ENCODE results near the gene STMN3. TPM values are rescaled to one million over a fixed set of nuclear protein-coding genes. Genes with fewer than 3 reads are reported as not detected.

The STMN3 gene
- total RNA-seq, 6 donors from 2014 or later = 2.1 to 16.5 (median 9.1) TPM

DNA sequence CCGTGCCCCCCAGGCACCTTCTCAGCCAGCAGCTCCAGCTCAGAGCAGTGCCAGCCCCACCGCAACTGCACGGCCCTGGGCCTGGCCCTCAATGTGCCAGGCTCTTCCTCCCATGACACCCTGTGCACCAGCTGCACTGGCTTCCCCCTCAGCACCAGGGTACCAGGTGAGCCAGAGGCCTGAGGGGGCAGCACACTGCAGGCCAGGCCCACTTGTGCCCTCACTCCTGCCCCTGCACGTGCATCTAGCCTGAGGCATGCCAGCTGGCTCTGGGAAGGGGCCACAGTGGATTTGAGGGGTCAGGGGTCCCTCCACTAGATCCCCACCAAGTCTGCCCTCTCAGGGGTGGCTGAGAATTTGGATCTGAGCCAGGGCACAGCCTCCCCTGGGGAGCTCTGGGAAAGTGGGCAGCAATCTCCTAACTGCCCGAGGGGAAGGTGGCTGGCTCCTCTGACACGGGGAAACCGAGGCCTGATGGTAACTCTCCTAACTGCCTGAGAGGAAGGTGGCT, 44.2 kb upstream of the STMN3 start:
- 67 to 70% methylated on average over 3 to 5 of the region's 7 CpGs for WGBS, 2 donors
- peaks cover 35 to 48% (median 38%) of the 10 kb centered on the region in 4 donors for H3K4me1 ChIP-seq
- peaks cover 0 to 31% (median 10%) of the 10 kb centered on the region in 4 donors for H3K36me3 ChIP-seq
- peak overlapping the region in 3 of 4 donors; percentile 29 to 77 (median 56) for H3K27ac ChIP-seq
- TF ChIP-seq, protein P1, sequence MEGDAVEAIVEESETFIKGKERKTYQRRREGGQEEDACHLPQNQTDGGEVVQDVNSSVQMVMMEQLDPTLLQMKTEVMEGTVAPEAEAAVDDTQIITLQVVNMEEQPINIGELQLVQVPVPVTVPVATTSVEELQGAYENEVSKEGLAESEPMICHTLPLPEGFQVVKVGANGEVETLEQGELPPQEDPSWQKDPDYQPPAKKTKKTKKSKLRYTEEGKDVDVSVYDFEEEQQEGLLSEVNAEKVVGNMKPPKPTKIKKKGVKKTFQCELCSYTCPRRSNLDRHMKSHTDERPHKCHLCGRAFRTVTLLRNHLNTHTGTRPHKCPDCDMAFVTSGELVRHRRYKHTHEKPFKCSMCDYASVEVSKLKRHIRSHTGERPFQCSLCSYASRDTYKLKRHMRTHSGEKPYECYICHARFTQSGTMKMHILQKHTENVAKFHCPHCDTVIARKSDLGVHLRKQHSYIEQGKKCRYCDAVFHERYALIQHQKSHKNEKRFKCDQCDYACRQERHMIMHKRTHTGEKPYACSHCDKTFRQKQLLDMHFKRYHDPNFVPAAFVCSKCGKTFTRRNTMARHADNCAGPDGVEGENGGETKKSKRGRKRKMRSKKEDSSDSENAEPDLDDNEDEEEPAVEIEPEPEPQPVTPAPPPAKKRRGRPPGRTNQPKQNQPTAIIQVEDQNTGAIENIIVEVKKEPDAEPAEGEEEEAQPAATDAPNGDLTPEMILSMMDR (IDR thresholded peaks at IDR 0.05) = no peak
- no peak for TF ChIP-seq POLR2AphosphoS5 (IDR thresholded peaks at IDR 0.05)
- H3K4me3 ChIP-seq = peak overlapping the region; percentile 11 to 38 (median 22)
- no peak for ATAC-seq (ENCODE audit: low FRiP score in 2 of 2)
- DNase-seq = no peak
- no peaks in the 10 kb centered on the region for H3K27me3 ChIP-seq
- H3K9me3 ChIP-seq = no peaks in the 10 kb centered on the region

DNA sequence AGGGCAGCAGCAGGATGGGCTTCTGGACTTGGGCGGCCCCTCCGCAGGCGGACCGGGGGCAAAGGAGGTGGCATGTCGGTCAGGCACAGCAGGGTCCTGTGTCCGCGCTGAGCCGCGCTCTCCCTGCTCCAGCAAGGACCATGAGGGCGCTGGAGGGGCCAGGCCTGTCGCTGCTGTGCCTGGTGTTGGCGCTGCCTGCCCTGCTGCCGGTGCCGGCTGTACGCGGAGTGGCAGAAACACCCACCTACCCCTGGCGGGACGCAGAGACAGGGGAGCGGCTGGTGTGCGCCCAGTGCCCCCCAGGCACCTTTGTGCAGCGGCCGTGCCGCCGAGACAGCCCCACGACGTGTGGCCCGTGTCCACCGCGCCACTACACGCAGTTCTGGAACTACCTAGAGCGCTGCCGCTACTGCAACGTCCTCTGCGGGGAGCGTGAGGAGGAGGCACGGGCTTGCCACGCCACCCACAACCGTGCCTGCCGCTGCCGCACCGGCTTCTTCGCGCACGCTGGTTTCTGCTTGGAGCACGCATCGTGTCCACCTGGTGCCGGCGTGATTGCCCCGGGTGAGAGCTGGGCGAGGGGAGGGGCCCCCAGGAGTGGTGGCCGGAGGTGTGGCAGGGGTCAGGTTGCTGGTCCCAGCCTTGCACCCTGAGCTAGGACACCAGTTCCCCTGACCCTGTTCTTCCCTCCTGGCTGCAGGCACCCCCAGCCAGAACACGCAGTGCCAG, 43.6 kb upstream of the STMN3 start, which contains the start of gene TNFRSF6B:
Gene TNFRSF6B, plus strand, starts transcription at position 25 of the 729 bp plus-strand sequence. Its CDS starts 116 bp downstream, at position 141.
- no peaks in the 10 kb centered on the region for H3K27me3 ChIP-seq
- no peaks in the 10 kb centered on the region for H3K9me3 ChIP-seq
- ATAC-seq (ENCODE audit: low FRiP score in 2 of 2) (peak in 1 of 2 donors; percentile 0), DNase-seq (peak in 1 of 2 donors; percentile 86)
- WGBS, 2 donors = 14 to 16% methylated on average over 5 to 18 of the region's 52 CpGs
- peaks cover 0 to 31% (median 10%) of the 10 kb centered on the region in 4 donors for H3K36me3 ChIP-seq
- peak within 1 kb of the TSS; percentile 5 to 38 (median 22) for H3K4me3 ChIP-seq
- H3K27ac ChIP-seq = peak within 1 kb of the TSS; percentile 2 to 77 (median 42)
- TF ChIP-seq POLR2A (IDR thresholded peaks at IDR 0.05) (no peak), EP300 (IDR thresholded peaks at IDR 0.05) (no peak), POLR2AphosphoS5 (IDR thresholded peaks at IDR 0.05) (peak in 1 of 2 donors; percentile 32)
- TF ChIP-seq, protein P1 (IDR thresholded peaks at IDR 0.05) = peak in 2 of 6 experiments; percentile 3 to 8
- H3K4me1 ChIP-seq = peaks cover 35 to 53% (median 43%) of the 10 kb centered on the region in 4 donors

GRCh38 chr20:63696306-63696627, 43.0 kb upstream of the STMN3 start:
- peak in 1 of 2 donors; percentile 20 for ATAC-seq (ENCODE audit: low FRiP score in 2 of 2)
- Histone ChIP-seq H3K27me3 (no peaks in the 10 kb centered on the region), H3K4me3 (peak overlapping the region in 3 of 4 donors; percentile 11 to 38 (median 33)), H3K9me3 (no peaks in the 10 kb centered on the region), H3K27ac (peak overlapping the region in 3 of 4 donors; percentile 29 to 77 (median 56)), H3K36me3 (peaks cover 0 to 35% (median 10%) of the 10 kb centered on the region in 4 donors), H3K4me1 (peaks cover 36 to 57% (median 45%) of the 10 kb centered on the region in 4 donors)
- no peak for DNase-seq
- TF ChIP-seq, protein P1 (IDR thresholded peaks at IDR 0.05) = no peak
- TF ChIP-seq EP300 (IDR thresholded peaks at IDR 0.05) (no peak), POLR2A (IDR thresholded peaks at IDR 0.05) (no peak), POLR2AphosphoS5 (IDR thresholded peaks at IDR 0.05) (no peak)
- no CpG with 5 or more reads among the region's 6 CpGs for WGBS, 2 donors

GRCh38 chr20:63695424-63696305, 42.4 kb upstream of the STMN3 start:
- ATAC-seq (ENCODE audit: low FRiP score in 2 of 2) (no peak), DNase-seq (peak in 1 of 2 donors; percentile 77)
- Histone ChIP-seq H3K27ac (peak overlapping the region; percentile 2 to 77 (median 42)), H3K4me1 (peaks cover 39 to 60% (median 45%) of the 10 kb centered on the region in 4 donors), H3K4me3 (no peak overlapping the region), H3K9me3 (no peaks in the 10 kb centered on the region), H3K27me3 (no peaks in the 10 kb centered on the region), H3K36me3 (peaks cover 0 to 38% (median 10%) of the 10 kb centered on the region in 4 donors)
- TF ChIP-seq, protein P1 (IDR thresholded peaks at IDR 0.05) = no peak
- TF ChIP-seq POLR2A (IDR thresholded peaks at IDR 0.05) = peak in 1 of 4 donors; percentile 1
- WGBS, 2 donors = 72 to 91% methylated on average over 7 of the region's 25 CpGs
